Measurements from ENCODE around the gene ERG28. TPM values are rescaled to one million over a fixed set of nuclear protein-coding genes. Genes with fewer than 3 reads are reported as not detected.
A peak's percentile ranks its signal among the peaks of the same experiment; 100 is the strongest.

The ERG28 gene
- total RNA-seq, 1 donor from 2014 or later: 14.6 TPM

GRCh38 chr14:75675265-75675960 lies 14.7 kb upstream of the ERG28 start:
- peak; percentile 25 for TF ChIP-seq CTCF (conservative IDR thresholded peaks at IDR 0.05; ENCODE audit: low read depth, low read length)
- no peak for DNase-seq (ENCODE audit: low read depth)
- H3K4me3 ChIP-seq (ENCODE audit: low read depth, low read length): no peak overlapping the region

- no peak overlapping the region for H3K4me3 ChIP-seq (ENCODE audit: low read depth, low read length)
- no peak for DNase-seq (ENCODE audit: low read depth)
- TF ChIP-seq CTCF (conservative IDR thresholded peaks at IDR 0.05; ENCODE audit: low read depth, low read length): no peak
These were observed 12.8 kb upstream of the ERG28 start for GRCh38 chr14:75673345-75674035.

- no peak overlapping the region for H3K4me3 ChIP-seq (ENCODE audit: low read depth, low read length)
- no peak for DNase-seq (ENCODE audit: low read depth)
- TF ChIP-seq CTCF (conservative IDR thresholded peaks at IDR 0.05; ENCODE audit: low read depth, low read length): no peak
These were observed 12.0 kb upstream of the ERG28 start for GRCh38 chr14:75672605-75673192.

- no peak for TF ChIP-seq CTCF (conservative IDR thresholded peaks at IDR 0.05; ENCODE audit: low read depth, low read length)
- DNase-seq (ENCODE audit: low read depth): no peak
- H3K4me3 ChIP-seq (ENCODE audit: low read depth, low read length): no peak overlapping the region
These were observed 6.6 kb upstream of the ERG28 start for GRCh38 chr14:75667099-75667765.

GRCh38 chr14:75662966-75663365 lies 2.3 kb upstream of the ERG28 start:
- H3K4me3 ChIP-seq (ENCODE audit: low read depth, low read length): no peak overlapping the region
- no peak for TF ChIP-seq CTCF (conservative IDR thresholded peaks at IDR 0.05; ENCODE audit: low read depth, low read length)
- no peak for DNase-seq (ENCODE audit: low read depth)

GRCh38 chr14:75661499-75661814 lies 781 bp upstream of the ERG28 start:
- peak overlapping the region; percentile 73 for H3K4me3 ChIP-seq (ENCODE audit: low read depth, low read length)
- no peak for TF ChIP-seq CTCF (conservative IDR thresholded peaks at IDR 0.05; ENCODE audit: low read depth, low read length)
- DNase-seq (ENCODE audit: low read depth): no peak
